ENCODE measurements around the gene PLCH2. TPM values are rescaled to one million over a fixed set of nuclear protein-coding genes. Genes with fewer than 3 reads are reported as not detected.

Gene PLCH2, protein sequence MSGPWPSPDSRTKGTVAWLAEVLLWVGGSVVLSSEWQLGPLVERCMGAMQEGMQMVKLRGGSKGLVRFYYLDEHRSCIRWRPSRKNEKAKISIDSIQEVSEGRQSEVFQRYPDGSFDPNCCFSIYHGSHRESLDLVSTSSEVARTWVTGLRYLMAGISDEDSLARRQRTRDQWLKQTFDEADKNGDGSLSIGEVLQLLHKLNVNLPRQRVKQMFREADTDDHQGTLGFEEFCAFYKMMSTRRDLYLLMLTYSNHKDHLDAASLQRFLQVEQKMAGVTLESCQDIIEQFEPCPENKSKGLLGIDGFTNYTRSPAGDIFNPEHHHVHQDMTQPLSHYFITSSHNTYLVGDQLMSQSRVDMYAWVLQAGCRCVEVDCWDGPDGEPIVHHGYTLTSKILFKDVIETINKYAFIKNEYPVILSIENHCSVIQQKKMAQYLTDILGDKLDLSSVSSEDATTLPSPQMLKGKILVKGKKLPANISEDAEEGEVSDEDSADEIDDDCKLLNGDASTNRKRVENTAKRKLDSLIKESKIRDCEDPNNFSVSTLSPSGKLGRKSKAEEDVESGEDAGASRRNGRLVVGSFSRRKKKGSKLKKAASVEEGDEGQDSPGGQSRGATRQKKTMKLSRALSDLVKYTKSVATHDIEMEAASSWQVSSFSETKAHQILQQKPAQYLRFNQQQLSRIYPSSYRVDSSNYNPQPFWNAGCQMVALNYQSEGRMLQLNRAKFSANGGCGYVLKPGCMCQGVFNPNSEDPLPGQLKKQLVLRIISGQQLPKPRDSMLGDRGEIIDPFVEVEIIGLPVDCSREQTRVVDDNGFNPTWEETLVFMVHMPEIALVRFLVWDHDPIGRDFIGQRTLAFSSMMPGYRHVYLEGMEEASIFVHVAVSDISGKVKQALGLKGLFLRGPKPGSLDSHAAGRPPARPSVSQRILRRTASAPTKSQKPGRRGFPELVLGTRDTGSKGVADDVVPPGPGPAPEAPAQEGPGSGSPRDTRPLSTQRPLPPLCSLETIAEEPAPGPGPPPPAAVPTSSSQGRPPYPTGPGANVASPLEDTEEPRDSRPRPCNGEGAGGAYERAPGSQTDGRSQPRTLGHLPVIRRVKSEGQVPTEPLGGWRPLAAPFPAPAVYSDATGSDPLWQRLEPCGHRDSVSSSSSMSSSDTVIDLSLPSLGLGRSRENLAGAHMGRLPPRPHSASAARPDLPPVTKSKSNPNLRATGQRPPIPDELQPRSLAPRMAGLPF (N-terminal part only)
- 1 to 10 TPM; 2.5 TPM for total RNA-seq
- 2.8 TPM for polyA plus RNA-seq

DNA sequence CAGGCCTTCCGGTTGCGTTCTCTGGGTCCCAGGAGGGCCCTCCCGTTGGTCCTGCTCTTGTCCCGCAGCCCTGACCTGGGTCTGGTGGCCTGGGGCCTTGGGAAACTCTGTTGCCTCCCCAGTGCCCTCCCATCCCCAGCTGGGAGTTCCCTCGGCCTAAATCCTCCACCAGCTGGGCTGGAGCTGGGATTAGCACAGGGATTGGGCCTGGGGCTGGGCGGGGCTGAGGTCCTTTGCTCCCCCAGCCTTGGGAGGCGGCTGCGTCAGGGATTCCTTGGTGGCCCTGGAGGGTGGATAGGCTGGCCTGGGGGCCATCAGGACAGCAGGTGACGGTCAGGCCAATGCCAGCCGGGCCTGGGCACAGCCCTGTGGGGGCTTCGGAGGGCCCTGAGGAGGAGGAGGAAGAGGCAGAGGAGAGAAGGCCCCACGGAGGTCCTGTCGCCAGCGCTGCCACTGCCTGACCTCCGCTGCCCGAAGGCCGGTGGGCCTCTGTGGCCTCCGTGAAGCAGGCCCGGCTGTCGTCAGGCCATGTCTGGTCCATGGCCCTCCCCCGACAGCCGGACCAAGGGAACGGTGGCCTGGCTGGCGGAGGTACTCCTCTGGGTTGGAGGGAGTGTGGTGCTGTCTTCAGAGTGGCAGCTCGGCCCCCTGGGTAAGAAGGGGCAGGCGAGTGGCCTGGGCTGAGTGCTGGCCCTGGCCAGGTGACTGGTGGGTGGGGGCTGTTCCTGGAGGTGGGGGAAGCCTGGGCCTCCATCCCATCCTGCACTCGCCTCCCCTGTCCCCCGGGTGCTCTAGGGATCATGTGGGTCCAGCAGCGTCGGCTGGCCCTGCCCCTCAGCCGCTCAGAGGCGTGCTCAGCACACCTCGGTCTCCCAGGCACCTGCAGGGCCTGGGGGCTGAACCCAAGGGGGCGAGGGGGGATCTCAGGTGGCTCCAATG is at the start of gene PLCH2:
PLCH2 (plus strand) TSS at position 229 of the 939 bp plus-strand sequence; CDS start at position 529, 300 bp downstream.
- Mint-ChIP-seq H3K4me3 (no peak within 1 kb of the TSS), H3K36me3 (no peaks in the 10 kb centered on the region), H3K27me3 (no peaks in the 10 kb centered on the region), H3K9me3 (no peaks in the 10 kb centered on the region), H3K27ac (no peak within 1 kb of the TSS), H3K4me1 (no peaks in the 10 kb centered on the region)
- CTCF ChIA-PET, result interaction anchor here (1.0 kb wide), 1 partner anchor 34 kb away, joined by 3 read pairs; no protein-coding TSS in a partner anchor
- Histone ChIP-seq H3K4me1 (ENCODE audit: insufficient read depth, low read length) (no peaks in the 10 kb centered on the region), H3K27me3 (ENCODE audit: insufficient read depth, low read length, poor library complexity, severe bottlenecking) (no peaks in the 10 kb centered on the region), H3K27ac (ENCODE audit: low read depth, low read length) (no peak within 1 kb of the TSS), H3K4me3 (ENCODE audit: low read length) (no peak within 1 kb of the TSS), H3K9me3 (ENCODE audit: low read length) (no peaks in the 10 kb centered on the region), H3K36me3 (ENCODE audit: insufficient read depth, low read length) (no peaks in the 10 kb centered on the region)
- DNase-seq, result no peak
- POLR2A ChIA-PET, result no interaction called here

DNA sequence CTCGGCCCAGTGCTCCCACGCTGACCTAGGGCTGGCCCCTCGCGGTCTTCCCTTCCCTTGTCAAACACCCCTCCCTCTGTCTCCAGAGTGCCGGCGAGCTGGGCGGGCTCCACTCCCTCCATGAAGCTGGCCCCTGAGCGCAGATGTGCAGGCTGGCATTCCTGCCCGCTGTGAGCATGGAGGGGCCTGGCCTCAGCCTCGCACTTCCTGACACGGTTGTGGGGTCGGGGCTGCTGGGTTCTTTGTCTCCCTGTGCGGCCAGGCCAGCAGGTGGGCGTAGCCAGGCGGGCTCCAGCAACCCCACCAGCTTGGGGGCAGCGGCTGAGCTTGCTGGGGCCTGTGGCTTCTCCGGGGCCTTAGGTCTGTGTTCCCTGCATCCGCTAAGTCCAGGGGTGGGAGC is 49.5 kb upstream of the PLCH2 start:
- CTCF ChIA-PET, result no interaction called here
- no peak overlapping the region for H3K27ac ChIP-seq (ENCODE audit: low read depth, low read length)
- POLR2A ChIA-PET, result no interaction called here
- Mint-ChIP-seq H3K4me1 (no peaks in the 10 kb centered on the region), H3K27ac (no peak overlapping the region), H3K36me3 (peaks cover 0 to 8% (median 1%) of the 10 kb centered on the region in 3 donors), H3K4me3 (no peak overlapping the region), H3K27me3 (no peaks in the 10 kb centered on the region), H3K9me3 (peaks cover 0 to 11% (median 2%) of the 10 kb centered on the region in 5 donors)
- H3K36me3 ChIP-seq (ENCODE audit: insufficient read depth, low read length), result no peaks in the 10 kb centered on the region
- DNase-seq, result no peak
- H3K9me3 ChIP-seq (ENCODE audit: low read length), result no peaks in the 10 kb centered on the region
- H3K4me3 ChIP-seq (ENCODE audit: low read length), result no peak overlapping the region
- no peaks in the 10 kb centered on the region for H3K27me3 ChIP-seq (ENCODE audit: insufficient read depth, low read length, poor library complexity, severe bottlenecking)
- no peaks in the 10 kb centered on the region for H3K4me1 ChIP-seq (ENCODE audit: insufficient read depth, low read length)

DNA sequence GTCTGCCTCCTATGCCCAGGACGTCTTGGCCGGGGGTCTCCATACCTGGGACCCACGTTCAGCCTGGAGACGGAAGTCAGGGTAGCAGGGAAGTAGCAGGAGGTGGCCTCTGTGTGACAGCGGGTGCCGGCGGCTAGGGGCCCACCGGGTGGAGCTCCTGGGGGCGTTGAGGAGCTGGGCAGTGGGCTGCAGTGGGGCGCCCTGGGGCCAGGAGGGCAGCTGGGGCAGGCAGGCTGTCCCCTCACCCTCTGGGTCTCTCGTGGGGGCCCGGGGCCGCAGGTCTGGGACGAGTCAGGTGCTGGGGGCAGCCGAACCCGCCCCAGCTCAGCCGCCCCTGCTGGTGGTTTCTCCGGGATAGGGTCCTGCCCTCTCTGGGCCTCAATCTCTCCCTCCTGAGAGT is 49.0 kb upstream of the PLCH2 start:
- Histone ChIP-seq H3K4me1 (ENCODE audit: insufficient read depth, low read length) (no peaks in the 10 kb centered on the region), H3K27me3 (ENCODE audit: insufficient read depth, low read length, poor library complexity, severe bottlenecking) (no peaks in the 10 kb centered on the region), H3K36me3 (ENCODE audit: insufficient read depth, low read length) (no peaks in the 10 kb centered on the region), H3K9me3 (ENCODE audit: low read length) (no peaks in the 10 kb centered on the region), H3K27ac (ENCODE audit: low read depth, low read length) (no peak overlapping the region), H3K4me3 (ENCODE audit: low read length) (no peak overlapping the region)
- POLR2A ChIA-PET, result no interaction called here
- Mint-ChIP-seq H3K27me3 (no peaks in the 10 kb centered on the region), H3K9me3 (peaks cover 0 to 11% (median 2%) of the 10 kb centered on the region in 5 donors), H3K27ac (no peak overlapping the region), H3K4me1 (no peaks in the 10 kb centered on the region), H3K36me3 (peaks cover 0 to 8% (median 1%) of the 10 kb centered on the region in 3 donors), H3K4me3 (no peak overlapping the region)
- no peak for DNase-seq
- CTCF ChIA-PET, result no interaction called here

DNA sequence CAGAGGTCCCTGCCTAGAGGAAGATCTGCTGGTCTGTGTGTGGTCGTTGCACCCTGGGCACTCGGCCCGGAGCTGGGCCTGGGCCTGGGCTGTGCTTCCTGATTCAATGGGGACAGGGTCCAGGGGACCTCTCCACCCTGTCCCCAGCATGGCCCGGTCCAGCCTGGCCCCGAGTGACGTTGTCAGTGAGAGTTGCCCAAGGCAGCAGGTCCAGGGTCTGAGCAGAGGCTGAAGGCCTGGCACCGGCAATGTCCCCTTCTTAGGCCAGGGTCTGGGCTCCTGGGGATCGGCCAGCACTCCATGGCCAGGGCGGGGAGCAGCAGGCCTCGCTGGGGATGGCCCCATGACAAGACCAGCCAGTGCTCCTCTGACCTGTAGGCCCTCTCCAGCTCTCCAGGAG is 48.1 kb upstream of the PLCH2 start:
- Mint-ChIP-seq H3K27me3 (no peaks in the 10 kb centered on the region), H3K9me3 (peaks cover 0 to 8% (median 0%) of the 10 kb centered on the region in 5 donors), H3K36me3 (peaks cover 0 to under 1% (median 0%) of the 10 kb centered on the region in 3 donors), H3K4me3 (no peak overlapping the region), H3K27ac (no peak overlapping the region), H3K4me1 (no peaks in the 10 kb centered on the region)
- Histone ChIP-seq H3K27me3 (ENCODE audit: insufficient read depth, low read length, poor library complexity, severe bottlenecking) (no peaks in the 10 kb centered on the region), H3K4me3 (ENCODE audit: low read length) (no peak overlapping the region), H3K27ac (ENCODE audit: low read depth, low read length) (no peak overlapping the region), H3K36me3 (ENCODE audit: insufficient read depth, low read length) (no peaks in the 10 kb centered on the region), H3K9me3 (ENCODE audit: low read length) (no peaks in the 10 kb centered on the region), H3K4me1 (ENCODE audit: insufficient read depth, low read length) (no peaks in the 10 kb centered on the region)
- ChIA-PET POLR2A (no interaction called here), CTCF (no interaction called here)
- DNase-seq, result no peak

DNA sequence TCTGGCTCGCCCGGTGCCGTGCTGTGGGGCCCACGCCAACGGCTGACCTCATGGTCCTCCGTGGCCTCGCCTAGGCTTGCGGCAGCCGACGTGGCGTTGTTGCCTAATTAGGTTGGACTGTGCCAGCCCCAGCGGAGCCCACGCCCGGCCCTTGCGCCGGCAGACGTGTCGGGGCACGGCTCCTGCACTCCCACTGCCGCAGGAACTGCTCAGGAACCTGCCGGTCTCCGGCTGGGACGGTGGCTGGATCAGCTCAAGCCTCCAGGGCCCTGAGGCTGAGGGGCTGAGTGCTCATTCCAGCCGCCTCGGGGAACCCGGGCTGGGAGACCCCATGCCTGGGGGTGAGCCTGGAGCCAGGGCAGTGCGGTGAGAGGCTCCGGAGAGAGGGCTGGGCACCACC is 47.6 kb upstream of the PLCH2 start:
- POLR2A ChIA-PET, result no interaction called here
- H3K4me3 Mint-ChIP-seq, result no peak overlapping the region

DNA sequence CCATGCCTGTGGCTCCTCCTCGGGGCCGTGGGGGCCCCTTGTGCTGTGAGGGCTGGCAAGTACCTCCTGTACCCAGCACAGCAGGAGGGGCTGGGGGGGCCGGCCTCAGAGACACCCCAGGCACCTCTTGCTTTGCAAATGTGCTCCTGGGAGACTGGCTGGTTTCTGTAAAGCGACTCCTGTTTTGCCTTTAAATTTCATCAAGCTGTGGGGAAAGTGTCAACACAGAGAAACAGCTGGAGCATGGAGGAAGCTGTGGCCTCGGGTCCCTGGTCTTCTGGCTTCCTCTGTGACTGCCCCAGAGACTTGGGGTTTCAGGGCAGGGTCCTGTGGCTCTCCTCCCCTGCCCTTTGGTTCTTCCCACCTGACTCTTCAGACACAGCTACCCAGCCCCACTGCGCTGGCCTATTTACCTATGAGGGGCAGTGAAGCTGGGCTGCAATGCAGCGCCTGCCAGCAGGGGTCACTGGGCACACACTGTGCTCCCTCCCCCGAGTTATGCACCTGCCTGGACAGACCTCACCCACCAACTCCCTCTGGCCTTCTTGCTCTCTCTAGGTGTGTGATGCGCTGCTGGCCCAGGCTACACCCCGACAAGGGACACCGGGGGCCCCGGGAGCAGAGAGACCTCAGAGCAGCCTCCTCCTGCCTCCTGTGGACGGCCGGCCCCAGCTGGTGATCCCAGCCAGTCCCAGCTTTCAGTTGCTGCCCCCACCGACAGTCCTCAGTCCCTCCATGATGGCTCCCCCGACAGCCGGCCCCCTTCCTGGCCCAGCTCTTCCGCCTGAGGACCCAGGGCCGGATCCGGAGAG is 46.1 kb upstream of the PLCH2 start:
- no peak overlapping the region for H3K27ac ChIP-seq (ENCODE audit: low read depth, low read length)
- H3K36me3 ChIP-seq (ENCODE audit: insufficient read depth, low read length), result no peaks in the 10 kb centered on the region
- H3K36me3 Mint-ChIP-seq, result no peaks in the 10 kb centered on the region
- H3K4me3 Mint-ChIP-seq, result peak overlapping the region in 1 of 7 donors; percentile 9
- ChIA-PET POLR2A (no interaction called here), CTCF (interaction anchor here (1.0 kb wide), 1 partner anchor 118 kb away, joined by 3 read pairs; no protein-coding TSS in a partner anchor)
- no peaks in the 10 kb centered on the region for H3K9me3 Mint-ChIP-seq
- H3K27me3 Mint-ChIP-seq, result no peaks in the 10 kb centered on the region
- H3K4me1 Mint-ChIP-seq, result no peaks in the 10 kb centered on the region
- H3K9me3 ChIP-seq (ENCODE audit: low read length), result no peaks in the 10 kb centered on the region
- no peak overlapping the region for H3K4me3 ChIP-seq (ENCODE audit: low read length)
- H3K4me1 ChIP-seq (ENCODE audit: insufficient read depth, low read length), result no peaks in the 10 kb centered on the region
- no peak overlapping the region for H3K27ac Mint-ChIP-seq
- DNase-seq, result no peak
- H3K27me3 ChIP-seq (ENCODE audit: insufficient read depth, low read length, poor library complexity, severe bottlenecking), result no peaks in the 10 kb centered on the region

More for the DNA sequence above, 47.6 kb upstream of the PLCH2 start:
- Histone ChIP-seq H3K9me3 (ENCODE audit: low read length) (no peaks in the 10 kb centered on the region), H3K4me1 (ENCODE audit: insufficient read depth, low read length) (no peaks in the 10 kb centered on the region), H3K36me3 (ENCODE audit: insufficient read depth, low read length) (no peaks in the 10 kb centered on the region), H3K27me3 (ENCODE audit: insufficient read depth, low read length, poor library complexity, severe bottlenecking) (no peaks in the 10 kb centered on the region), H3K4me3 (ENCODE audit: low read length) (no peak overlapping the region), H3K27ac (ENCODE audit: low read depth, low read length) (no peak overlapping the region)
- DNase-seq, result no peak
- CTCF ChIA-PET, result no interaction called here
- Mint-ChIP-seq H3K4me1 (no peaks in the 10 kb centered on the region), H3K36me3 (no peaks in the 10 kb centered on the region), H3K27ac (no peak overlapping the region), H3K9me3 (peaks cover 0 to 3% (median 0%) of the 10 kb centered on the region in 5 donors), H3K27me3 (no peaks in the 10 kb centered on the region)

DNA sequence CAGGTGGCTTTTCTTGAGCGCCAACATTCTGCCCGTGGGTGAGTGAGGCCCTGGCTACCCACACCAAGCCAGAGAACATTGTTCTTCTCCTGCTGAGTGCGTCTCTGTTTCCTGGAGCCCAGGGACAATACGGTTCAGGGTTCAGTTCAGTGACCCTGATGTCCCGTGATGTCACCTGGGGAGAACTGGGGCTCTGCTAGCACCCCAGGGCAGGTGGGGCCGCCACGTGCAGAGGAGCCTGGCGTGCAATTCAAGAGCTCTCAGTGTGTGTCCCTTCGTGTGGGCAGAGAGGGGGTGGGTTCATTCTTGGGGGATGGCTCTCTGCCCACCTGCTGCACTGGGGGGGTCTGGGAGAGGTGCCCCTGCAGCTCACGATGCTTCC is 45.5 kb upstream of the PLCH2 start:
- Histone ChIP-seq H3K4me3 (ENCODE audit: low read length) (no peak overlapping the region), H3K27ac (ENCODE audit: low read depth, low read length) (no peak overlapping the region), H3K27me3 (ENCODE audit: insufficient read depth, low read length, poor library complexity, severe bottlenecking) (no peaks in the 10 kb centered on the region), H3K9me3 (ENCODE audit: low read length) (no peaks in the 10 kb centered on the region), H3K4me1 (ENCODE audit: insufficient read depth, low read length) (no peaks in the 10 kb centered on the region), H3K36me3 (ENCODE audit: insufficient read depth, low read length) (no peaks in the 10 kb centered on the region)
- ChIA-PET POLR2A (no interaction called here), CTCF (interaction anchor here (1.0 kb wide), 1 partner anchor 118 kb away, joined by 3 read pairs; no protein-coding TSS in a partner anchor)
- H3K4me3 Mint-ChIP-seq, result no peak overlapping the region
- no peaks in the 10 kb centered on the region for H3K4me1 Mint-ChIP-seq
- no peaks in the 10 kb centered on the region for H3K36me3 Mint-ChIP-seq
- no peaks in the 10 kb centered on the region for H3K9me3 Mint-ChIP-seq
- no peak for DNase-seq
- H3K27me3 Mint-ChIP-seq, result no peaks in the 10 kb centered on the region
- no peak overlapping the region for H3K27ac Mint-ChIP-seq
